HG02763 (cell line): ENCODE results near the gene SYT7.
"Not testable (repeated sequence)": the region's sequence is repeated elsewhere in the genome, so short reads cannot be mapped to it uniquely, and the experiment has no call there.

Experiments
- ATAC-seq: cut with Tn5 transposase; IDR thresholded peaks from one replicate; pipeline ENCODE4 v1.9.1; 2021; ENCODE audit warnings: mild to moderate bottlenecking, moderate library complexity; ENCODE audit not compliant: unreplicated experiment

SYT7 gene

GRCh38 chr11:61482513-61482912, 98.4 kb downstream of the SYT7 start:
- no peak for ATAC-seq

- ATAC-seq: no peak
Measured at GRCh38 chr11:61481806-61482205, 99.1 kb downstream of the SYT7 start.

GRCh38 chr11:61480994-61481335, 99.9 kb downstream of the SYT7 start:
- no peak for ATAC-seq

DNA sequence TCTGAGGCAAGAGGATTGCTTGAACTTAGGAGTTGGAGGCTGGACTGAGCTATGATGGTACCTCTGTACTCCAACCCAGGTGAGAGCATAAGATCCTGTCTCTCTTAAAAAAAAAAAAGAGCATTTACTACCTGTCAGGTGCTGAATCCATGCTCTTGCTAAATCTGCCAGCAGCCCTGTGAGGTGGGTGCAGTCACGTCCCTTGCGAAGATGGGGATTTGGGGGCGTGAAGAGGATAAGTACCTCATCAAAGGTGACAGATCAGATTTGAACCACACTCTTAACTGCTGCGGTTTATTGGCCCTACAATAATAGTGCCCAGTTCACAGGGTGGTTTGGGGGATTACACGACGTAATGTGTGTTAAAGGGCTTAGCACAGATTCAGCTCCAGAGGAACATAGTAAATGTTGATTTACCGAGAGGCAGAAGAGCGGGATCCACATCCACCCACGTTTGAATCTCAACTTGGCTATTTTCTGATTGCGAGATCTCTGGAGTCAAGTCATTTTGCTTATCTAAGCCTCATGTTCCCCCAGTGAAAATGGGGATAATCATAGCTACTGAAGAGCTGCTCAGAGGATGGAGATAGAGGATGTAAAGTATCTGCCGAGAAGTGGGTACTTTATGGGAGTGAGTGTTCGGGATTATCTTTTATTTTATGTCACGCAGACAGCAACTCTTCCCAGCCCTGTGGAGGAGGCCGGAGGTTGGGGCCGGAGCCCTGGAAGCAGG, 100.4 kb downstream of the SYT7 start:
- ATAC-seq: no peak

DNA sequence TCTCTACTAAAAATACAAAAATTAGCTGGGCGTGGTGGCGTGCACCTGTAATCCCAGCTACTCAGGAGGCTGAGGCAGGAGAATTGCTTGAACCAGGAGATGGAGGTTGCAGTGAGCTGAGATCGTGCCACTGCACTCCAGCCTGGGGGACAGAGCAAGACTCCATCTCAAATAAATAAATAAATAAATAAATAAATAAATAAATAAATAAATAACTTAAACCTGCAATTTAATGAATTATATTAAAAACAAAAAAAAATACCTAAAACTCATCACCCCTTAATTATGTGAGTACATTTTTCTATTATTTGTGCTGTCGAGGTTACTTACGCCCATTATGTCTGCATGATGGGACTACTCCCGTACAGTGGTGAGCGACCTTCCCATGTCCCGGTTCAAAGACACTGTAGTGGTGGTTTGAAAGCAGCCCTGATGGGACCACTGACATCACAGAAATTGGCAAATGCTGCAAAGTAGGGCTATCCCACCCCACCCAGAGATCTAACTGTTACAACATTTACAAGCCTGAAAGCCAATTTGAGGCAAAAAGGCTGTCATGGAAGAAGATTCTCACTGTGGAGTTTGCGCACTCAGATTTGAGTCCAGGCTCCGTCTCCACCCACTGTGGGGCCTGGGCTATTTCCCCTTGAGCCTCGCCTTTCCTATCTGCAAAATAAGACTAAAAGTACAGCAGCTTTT, 101.4 kb downstream of the SYT7 start:
- not testable (repeated sequence) for ATAC-seq

- ATAC-seq: no peak
Measured at GRCh38 chr11:61477727-61478148, 103.1 kb downstream of the SYT7 start.

GRCh38 chr11:61477126-61477525, 103.8 kb downstream of the SYT7 start:
- ATAC-seq: no peak

GRCh38 chr11:61476371-61476770, 104.5 kb downstream of the SYT7 start:
- ATAC-seq: no peak

GRCh38 chr11:61475433-61475832, 105.4 kb downstream of the SYT7 start:
- ATAC-seq: no peak

DNA sequence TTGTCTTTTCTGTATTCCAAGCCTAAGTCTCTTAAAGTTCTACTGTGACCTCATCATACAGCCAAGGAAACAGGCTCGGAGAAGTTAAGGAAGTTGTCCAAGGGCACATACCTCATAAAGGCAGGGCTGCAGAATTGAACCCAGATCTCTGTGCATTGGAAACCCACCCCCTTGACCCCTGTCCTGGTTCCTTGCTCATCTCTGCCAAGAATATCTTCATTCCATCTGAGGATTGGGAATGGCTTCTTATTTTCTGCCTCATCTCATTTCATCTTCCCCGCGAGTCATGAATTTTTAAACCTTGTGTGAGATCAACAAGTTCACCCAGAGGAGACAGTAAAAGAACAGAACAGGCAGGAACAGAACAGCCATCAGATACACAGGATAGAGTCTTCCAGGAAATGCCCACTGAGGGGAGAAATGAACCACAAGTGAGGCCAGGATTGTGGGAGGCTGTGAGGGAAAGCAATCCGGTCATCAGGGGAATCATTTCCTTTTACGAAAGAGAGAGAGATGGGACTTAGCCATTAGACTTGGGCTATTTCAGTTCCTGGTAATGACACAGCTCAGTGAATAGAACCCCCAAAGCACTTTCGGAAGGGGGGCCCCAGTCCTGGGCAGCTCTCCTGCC, 106.7 kb downstream of the SYT7 start:
- no peak for ATAC-seq

GRCh38 chr11:61473370-61474012, 107.4 kb downstream of the SYT7 start:
- ATAC-seq: no peak

- ATAC-seq: no peak
Measured at GRCh38 chr11:61472868-61473267, 108.0 kb downstream of the SYT7 start.

DNA sequence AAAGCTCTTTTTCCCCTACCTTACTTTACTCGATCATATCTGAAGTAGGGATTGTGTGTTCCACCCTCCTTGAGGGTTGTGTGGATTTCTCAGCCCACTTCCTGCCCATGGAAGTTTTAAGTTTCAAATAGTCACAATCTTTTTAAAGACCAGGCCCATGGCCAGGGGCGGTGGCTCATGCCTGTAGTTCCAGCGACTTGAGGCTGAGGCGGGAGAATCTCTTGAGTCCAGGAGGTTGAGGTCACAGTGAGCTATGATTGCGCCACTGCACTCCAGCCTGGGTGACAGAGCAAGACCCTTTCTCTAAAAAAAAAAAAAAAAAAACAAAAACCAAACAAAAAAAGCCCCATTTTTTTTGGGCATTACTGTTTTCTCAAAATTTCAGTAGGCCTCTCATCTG, 108.6 kb downstream of the SYT7 start:
- no peak for ATAC-seq

DNA sequence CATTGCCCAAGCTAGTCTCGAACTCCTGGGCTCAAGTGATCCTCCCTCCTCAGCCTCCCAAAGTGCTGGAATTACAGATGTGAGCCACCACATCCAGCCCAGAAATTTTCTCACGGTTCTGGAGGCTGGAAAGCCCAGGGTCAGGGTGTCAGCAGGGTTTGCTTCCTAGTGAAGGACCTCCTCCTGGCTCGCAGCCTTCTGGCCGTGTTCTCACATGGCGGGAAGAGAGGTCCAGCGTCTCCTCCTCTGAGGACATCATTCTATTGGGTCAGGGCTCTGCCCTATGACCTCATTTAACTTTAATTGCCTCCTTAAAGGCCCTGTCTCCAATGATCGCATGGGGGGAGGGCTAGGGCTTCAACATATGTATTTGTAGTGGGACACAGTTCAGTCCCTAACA, 112.9 kb downstream of the SYT7 start:
- ATAC-seq: no peak

DNA sequence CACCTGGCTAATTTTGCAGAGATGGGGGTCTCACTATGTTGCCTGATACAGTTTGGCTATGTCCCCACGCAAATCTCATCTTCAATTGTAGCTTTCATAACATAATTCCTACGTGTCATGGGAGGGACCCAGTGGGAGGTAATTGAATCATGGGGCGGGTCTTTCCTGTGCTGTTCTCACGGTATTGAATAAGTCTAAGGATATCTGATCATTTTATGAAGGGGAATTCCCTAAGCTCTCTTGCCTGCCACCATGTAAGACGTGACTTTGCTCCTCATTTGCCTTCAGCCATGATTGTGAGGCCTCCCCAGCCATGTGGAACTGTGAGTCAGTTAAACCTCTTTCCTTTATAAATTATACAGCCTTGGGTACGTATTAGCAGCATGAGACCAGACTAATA, 113.3 kb downstream of the SYT7 start:
- not testable (repeated sequence) for ATAC-seq
